EL (cell line): ENCODE results near the gene ATP8A2.
A peak's percentile ranks its signal among the peaks of the same experiment; 100 is the strongest.

Source experiments
- DNase-seq: peaks from one replicate; pipeline ENCODE4 v3.0.0-alpha.2; 2016

ATP8A2 gene

DNA sequence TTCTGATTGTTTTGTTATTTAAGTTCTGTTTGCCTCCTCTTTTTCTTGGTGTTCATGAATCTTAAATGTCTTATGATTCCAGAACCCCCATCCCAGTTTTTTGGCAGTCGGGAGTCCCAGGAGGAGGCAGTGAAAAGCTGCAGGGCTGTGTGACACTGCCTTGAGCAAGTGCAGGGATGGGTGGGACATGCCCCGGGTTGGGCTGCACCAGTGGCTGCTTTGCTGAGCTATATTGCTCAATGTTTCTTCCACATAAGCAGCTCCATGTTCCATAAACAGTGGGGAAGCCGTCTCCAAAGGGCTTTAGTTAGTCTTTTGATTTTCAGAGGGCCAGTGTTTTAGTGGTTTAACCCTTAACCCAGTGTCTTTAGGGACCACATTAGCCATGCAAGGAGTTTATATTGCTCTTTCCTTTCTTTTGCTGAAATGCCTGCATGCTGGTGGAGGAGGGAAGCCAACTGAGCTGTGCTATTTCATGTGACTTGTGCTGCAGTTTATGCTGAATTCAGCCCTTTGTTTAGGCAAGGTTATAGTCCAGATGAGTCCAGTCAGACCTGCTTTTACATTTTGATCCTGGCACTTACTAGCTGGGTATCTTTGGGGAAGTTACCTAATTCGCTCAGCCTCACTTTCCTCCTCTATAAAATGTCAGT, 13.1 kb downstream of the ATP8A2 start:
- DNase-seq: no peak

DNA sequence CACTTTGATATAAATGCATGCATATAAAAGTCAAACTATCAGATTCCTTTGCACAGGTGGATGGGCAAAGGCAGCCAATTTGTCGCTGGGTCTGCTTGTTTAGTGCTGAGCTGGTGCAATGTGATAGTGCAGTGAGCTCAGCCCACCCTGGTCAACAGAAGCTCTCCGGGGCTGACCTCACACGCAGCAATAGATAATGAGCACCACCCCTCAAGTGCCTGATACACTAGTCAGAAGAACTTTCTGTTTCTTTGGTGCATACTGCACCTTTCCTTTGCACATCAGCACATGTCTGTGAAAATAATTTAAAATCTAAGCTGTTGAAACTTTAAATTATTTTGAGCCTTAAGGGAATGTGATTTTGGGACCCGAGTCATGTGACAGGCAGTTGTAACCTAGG, 20.2 kb downstream of the ATP8A2 start:
- no peak for DNase-seq

DNA sequence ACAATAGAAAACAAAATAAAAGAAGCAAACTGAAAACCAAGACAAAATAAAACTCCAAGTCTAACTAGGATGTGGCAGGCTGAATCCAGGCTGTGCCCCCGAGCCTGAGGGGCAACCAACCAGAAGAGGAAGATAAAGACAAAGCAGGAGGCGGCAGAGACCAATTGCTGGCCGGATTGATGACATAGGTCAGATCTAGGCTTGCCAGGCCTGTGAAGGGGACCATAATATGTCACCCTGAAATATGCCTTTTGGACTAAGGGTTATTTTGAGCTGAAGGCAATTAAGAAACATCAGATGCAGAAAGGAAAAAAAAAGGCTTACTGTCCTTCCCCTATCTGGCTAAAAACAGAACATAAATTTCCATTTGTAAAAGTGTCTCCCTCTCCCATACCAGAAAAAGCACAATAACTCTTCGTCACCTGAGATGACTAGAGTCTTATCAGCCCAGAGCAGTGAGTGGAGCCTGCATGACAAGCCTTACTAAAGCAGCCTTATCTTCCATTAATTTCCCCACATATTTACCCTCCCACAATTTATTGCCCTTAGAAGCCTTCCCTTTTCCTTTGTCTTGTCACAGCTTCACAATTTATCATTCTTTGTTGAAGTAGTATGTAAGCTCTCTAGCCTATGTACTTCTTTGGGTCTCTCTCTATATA, 22.8 kb downstream of the ATP8A2 start:
- no peak for DNase-seq

DNA sequence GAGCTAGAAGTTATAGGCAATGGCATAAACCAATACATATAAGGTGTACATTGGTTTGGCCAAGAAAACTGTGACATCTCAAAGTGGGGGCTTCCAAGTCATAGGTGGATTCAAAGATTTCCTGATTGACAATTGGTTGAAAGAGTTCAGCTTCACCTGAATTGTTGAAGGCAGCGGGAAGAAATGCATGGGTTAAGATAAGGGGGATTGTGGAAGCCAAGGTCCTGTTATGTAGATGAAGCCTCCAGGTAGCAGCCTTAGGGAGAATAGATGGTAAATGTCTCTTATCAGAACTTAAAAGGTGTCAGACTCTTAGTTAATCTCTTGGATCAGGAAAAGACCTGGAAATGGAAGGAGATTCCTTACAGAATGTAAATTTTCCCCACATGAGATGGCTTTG, 26.0 kb downstream of the ATP8A2 start:
- DNase-seq: no peak

DNA sequence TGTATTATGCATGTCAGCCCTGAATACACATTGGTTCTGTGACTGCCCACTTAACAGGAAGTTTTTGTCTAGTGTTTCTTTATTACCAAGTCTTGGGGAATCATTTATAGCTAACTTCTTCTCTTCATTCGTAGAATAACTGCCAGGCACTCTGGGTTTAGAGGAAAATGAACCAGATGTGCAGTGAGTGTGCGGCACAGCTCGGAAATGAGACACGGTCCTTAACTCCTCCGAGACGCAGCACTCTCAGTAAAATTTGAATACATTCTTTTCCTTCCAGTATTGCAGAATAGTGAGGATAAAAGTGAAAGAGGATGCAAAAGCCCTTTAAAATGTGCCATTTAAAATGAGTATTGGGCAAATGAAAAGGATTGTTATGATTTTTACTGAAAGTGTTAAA, 29.2 kb downstream of the ATP8A2 start:
- no peak for DNase-seq

DNA sequence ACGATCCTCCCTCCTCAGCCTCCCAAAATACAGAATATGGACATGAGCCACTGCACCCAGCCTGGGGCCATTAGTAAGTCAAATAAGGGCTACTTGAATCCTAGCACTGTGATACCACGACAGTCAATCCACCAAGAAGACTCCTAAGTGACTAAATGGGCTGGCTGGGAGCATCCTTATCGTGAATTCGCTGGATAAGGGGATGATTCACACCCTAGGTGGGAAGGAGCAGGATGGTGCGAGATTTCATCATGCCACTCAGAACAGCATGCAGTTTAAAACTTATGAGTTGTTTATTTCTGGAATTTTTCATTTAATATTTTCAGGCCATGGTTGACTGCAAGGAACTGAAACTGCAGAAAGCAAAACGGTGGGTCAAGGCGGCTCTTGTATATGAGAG, 30.2 kb downstream of the ATP8A2 start:
- DNase-seq: no peak

DNA sequence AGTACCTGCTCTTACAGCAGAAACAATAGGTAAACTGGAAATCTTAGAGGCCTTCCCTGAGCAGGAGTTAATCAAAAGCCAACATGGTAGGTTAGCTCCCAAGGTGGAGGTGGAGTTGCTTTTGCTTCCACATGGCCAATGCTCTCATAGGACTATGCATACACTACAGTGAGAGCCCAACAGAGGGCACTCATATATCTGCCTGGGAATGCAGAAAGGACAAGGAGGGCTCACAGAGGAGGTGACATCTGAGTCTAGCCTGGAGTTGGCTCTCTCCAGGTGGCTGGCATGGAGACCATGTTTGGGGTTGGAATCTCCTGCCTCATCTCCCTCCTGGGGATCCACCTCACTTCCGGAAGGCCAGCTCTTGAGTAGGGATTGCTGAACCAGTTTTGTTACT, 34.6 kb downstream of the ATP8A2 start:
- DNase-seq: peak; percentile 2

DNA sequence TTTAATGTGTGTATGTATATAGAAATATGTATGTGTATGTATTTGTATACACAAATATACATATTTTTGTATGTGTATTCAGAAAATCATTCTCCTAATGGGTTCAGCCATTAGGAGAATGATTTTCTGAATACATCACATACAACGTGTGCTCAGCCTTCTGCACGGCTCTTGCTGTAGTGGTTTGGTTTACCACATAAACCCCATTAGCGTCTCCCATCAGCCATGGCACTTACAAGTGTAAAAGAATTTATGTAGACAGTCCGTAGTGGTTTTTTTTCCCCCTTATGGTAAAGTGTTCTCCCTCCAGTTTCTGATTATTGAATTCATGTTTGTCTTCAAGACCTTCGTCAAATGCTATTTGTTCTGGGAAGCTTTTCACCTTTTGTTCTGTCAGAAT, 38.2 kb downstream of the ATP8A2 start:
- no peak for DNase-seq

DNA sequence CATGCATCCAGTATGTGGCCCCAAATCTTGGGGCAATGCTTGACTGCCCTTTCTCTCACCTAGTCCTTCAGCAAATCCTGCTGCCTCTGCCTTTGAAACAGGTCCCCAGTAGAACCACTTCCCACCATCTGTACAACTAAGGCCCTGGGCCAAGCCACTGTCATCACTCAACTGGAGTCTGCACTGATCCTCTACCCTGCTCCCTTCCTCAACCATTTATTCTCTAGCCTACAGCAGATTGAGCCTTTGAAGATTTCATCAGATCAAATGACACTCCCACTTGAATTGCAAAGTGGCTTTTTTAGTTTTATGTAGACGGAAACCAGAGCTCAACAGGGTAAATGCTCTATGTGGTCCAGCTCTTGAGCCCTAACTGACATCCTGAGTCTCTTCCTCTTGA, 43.5 kb downstream of the ATP8A2 start:
- no peak for DNase-seq

DNA sequence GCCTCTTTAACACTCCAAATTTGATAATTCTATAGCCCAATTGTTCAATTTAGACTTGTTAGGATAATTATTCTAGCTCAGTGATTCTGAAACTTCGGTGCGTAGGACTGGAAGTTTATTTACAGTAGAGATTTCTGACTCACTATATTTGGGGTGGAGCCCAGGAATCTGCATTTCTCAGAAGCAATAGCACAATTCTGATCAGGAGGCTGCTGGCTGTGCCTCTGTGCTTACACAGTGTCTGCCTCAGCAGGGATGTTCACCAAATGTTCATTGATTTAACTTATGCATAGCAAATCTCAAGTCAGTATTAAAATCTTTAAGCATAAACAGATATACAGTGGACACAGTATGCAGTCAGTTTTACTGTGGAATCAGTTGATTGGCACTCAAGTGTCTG, 45.8 kb downstream of the ATP8A2 start:
- no peak for DNase-seq

DNA sequence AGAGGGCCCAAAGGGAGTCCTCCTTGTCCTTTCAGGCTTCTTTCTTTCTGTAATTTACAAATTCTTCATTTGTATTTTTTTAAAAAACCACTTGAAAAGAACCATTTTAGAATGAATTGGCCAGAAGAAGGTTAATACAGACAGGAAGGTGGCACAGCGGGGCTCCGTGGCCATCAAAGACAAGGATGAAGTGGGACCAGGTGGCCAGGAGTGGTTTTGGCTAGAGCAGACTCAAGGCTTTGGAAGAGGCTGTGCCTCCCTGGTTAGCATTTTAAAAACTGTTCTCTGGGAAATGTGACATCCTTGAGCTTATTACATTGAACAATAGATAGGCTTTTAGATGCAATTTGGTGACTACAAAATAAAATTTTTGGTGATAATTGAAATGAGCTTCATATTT, 48.4 kb downstream of the ATP8A2 start:
- no peak for DNase-seq

DNA sequence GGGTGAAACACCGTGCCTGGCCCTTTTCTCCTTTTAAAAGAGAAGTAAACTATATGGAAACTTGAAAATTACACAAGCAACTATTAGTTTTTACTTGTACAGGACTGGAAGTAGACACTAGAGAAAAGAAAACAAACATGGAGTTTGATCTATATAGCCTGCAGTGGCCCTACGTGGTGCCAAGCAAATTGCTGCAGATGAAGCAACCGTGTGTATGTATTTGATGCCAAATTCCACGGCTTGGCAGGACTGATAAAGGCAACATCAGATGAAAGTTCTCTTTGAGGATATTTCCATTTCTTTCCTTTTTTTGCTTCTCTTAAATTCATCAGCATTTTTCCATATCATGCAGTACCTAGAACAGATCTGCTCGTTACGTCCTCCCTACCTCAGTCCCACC, 49.8 kb downstream of the ATP8A2 start:
- no peak for DNase-seq

DNA sequence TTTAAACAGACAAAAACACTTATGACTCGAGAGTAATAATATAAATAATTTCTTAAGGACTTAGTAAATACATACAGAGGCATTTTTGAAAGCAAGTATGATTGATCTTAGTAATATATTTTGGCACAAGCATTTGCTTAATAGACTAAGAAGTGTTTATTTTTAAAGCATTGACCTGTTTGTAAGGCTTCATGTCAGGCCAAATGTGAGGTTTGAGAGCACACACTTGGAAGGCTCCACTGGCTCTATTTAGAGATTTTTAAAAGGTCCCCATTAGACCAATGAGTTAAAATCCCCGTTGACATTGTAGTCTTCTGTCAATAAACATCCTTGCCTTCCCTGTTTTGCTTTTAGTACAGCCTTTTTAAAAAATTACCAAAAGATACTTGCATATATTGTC, 50.4 kb downstream of the ATP8A2 start:
- DNase-seq: no peak

DNA sequence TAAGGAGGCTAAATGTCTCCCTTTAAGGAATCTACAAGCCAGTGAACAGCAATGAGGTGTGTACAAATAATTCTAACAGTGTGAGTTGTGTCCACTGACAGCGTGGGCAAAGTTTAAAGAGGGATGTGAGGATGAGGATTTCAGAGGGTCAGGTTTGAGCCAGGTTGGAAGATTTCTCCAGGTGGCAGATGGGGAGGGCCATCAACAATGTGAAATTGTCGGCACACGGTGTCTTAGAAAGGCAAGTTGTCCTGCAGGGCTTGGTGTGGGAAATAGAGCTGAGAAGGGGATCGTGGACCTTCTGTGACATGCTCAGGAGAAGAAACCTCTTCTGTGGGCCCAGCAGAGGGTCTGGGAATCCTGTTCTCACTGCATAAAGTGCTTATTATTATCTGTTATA, 52.1 kb downstream of the ATP8A2 start:
- DNase-seq: no peak

DNA sequence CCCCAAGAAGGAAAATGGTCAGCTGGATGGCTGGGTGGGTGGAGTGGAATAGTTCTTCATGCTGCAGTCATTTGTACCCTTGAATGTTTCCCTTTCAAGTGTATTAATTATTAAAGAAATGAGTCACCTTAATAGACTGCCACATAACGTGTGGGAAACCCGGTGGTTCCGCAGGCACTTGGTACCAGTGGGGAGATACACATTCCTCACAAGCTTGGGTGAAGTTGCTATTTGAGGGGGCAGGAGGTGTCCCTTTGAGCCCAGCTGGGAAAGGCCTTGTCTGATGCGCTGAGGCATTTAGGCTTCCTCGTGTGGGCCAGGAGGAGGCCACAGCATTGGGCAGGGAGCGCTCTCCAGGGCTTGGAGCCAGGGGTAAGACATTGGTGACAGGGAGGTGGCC, 57.7 kb downstream of the ATP8A2 start:
- no peak for DNase-seq

DNA sequence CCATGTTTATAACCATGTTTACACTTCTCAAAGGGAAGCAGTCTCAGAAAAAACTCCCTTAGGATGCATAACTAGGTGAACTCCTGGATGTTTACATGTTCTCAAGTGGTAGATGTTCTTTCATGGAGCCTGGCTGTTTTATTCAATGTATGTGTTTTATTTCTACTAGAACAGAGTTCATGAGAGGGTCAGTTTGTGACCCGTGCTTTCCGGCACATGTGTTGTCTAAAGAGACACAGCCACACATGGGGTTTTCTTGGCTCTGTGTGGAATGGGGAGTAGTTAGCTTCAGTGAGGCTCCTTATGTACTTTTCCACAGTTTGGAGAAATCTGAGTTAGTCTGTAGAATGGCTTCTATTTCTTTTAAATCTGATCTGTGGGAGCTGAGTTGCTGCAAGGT, 60.9 kb downstream of the ATP8A2 start:
- DNase-seq: no peak

DNA sequence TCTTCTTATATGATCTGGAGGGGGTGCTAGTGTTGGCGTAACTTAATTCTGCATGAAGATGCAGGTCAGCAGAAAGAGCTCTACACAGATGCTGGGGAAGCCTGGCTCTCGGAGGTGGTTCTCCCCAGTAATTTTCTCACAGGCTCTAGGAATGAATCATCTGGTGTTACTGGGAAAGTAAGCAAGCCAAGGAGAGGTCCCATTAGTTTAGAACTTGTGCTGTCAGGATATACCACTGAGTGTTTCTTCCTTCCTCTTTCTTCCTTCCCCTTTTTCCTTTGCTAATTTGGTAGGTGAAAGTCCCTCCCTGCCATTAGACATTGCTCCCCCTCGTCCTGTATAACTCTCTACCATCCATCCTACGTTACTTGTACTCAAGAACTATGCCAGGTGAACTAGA, 68.3 kb downstream of the ATP8A2 start:
- DNase-seq: no peak

DNA sequence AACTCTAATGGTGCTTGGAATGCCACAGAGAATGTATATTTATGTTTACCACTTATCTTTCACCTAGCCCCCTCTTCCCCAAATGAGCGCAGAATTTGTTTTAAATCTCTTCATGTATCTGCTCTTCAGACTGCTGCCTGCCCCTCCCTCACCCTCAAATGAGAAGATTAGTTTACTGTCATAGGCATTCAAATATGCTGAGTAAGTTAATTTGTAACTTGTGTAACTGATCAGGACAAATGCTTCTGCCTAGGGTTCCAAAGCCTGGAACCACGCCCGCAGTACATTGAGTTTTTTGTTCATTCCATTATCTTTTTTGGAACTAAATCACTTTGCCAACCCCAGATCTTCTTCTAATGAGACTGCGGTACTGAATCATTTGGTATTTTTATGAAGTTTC, 74.5 kb downstream of the ATP8A2 start:
- DNase-seq: no peak

DNA sequence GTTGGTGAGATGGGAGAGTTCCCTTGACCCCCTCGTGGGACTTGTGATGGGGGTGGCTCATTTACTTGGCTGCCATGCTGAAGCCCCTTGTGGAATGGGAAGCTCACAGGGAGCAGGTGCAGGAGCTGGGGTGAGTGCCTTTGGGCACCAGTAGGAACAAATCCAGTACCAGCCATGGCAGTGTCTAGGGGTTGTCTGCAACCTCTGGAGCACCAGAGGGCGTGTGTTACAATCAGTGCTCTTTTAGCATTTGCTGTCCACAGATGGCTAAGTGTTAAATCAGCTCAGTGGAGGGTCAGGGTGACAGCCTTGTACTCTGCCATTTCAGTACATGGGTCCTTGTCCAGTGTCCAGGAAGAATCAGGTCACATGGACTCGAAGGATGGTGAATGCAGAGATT, 75.6 kb downstream of the ATP8A2 start:
- DNase-seq: no peak

DNA sequence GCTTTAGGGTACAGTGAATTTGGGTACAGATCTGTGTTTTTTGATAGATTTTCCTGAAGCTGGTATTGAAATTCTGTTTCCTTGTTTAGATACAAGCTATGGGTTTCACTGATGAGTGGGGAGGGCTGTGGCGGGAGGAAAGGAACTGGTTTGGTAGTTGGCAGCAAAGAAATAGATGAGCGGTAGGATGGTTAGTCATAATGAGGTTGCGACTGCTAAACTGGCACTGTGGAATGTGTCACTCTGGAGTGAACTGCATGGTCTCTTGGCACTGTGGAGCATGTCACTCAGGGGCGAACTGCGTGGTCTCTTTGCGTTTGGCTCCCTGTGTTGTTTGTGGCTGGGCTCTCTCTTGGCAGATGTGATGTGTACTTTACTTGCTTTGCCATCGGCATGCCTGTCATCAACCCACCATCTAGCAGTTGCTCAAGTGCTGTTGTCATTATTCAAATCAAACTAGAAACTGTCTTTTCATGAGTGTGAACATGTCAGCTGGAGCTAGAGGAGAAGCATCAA, 82.1 kb downstream of the ATP8A2 start:
- DNase-seq: no peak

DNA sequence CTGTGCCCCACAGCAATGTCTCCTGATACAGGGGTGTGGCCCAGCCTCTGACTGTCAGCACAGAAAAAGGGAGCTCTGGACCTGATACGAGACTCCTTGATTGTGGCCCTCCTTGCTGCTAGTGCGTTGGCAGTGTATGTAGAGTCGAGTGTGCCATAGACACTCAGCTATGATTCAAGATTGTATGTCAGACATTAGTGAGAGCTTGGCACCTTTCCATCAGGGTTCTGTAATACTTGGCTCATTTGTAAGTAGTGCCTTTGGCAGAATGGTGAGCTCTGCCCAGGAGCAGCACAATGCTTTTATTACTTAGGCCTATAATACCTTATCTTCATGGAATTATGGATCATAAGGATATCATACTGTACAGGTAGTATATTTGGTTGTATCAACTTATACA, 83.4 kb downstream of the ATP8A2 start:
- DNase-seq: no peak

DNA sequence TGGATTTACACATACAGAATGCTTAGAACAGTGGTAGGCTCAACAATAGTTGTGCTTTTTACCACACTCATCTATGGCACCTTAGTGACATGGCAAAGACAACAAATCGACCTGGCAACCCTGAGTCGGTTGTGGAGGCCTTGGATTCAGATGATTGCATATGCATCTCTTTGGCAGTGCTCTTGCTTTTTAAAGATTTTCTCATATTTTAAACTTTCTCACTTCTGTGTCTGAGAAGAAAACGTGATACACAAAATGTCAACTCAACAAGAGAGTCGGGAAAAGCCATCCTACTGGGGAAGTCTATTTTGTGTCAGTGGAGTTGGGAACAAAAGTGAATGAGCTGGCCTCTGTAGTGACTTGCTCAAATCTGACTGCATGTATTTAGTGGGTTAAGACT, 85.8 kb downstream of the ATP8A2 start:
- DNase-seq: no peak

DNA sequence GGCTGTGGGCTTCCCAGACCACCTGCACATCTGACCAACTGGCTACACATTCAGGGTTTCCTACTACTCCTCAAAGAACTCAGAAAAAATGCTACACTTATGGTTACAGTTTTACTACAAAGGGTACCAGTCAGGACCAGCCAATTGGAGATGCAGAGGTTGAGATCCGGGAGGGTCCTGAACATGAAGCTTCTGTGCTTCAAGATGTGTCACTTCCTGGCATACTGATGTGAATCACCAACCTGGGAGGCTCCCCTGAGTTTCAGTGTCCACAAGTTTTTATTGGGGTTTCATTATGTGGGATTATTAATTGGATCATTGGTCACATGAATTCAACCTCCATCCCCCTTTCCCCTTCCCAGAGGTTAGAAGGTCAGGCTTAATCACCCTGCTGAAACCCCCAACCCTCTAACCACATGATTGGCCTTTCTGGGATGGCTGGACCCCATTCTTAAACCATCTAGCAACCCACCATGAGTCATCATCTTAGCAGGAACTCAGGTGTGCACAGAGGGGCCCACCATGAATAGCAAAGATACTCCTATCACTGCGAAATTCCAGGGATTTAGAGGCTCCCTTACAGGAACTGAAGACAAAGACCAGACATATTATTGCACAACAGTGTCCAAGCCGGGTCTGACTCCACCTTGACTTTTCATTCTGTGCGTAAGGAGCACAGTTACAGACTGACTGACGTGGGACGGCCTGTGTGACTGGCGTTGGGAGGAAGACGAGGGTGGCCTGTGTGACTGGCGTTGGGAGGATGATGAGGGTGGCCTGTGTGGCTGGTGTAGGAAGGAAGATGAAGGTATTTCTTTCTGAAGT, 90.7 kb downstream of the ATP8A2 start:
- peak; percentile 24 for DNase-seq

DNA sequence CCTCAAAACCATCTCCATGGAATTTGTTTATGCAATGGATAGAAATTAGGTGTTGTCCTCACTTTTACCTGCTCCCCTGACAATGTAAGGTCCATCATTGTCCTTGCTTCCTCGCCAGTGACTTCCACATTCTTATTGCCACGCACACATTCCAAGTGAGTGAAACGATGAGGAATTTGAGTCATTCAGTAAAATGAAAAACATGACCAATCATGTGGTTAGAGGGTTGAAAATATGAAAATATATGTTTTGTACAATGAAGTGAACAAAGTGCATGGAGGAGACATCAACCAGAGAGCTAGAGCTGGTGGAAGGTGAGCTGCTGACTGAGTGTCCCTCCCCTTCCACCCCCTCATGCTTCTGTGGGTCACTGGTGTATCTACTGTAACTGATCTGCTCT, 91.7 kb downstream of the ATP8A2 start:
- DNase-seq: peak; percentile 57
